ENCODE data around the gene CTTNBP2NL.

GRCh38 chr1:112510340-112510739 is 114.3 kb downstream of the CTTNBP2NL start:
- TF ChIP-seq CTCF (IDR thresholded peaks at IDR 0.05) (no peak), POLR2A (IDR thresholded peaks at IDR 0.05) (no peak), POLR2AphosphoS5 (IDR thresholded peaks at IDR 0.05) (no peak), EP300 (IDR thresholded peaks at IDR 0.05) (no peak)

All from gastroesophageal sphincter (tissue), 3 donors.